Stomach smooth muscle (tissue), 2 donors: Measurements from ENCODE around the gene ARHGAP15.

ENCODE experiments used
- H3K27ac ChIP-seq: one replicate; pipeline ENCODE4 v1.7.0; 2013; ENCODE audit warnings: mild to moderate bottlenecking, low read length, inconsistent platforms
- H3K27me3 ChIP-seq, 2 donors: one replicate each; pipeline ENCODE4 v1.7.0; 2013; ENCODE audit warnings: low read length in 2 of 2; ENCODE audit not compliant: insufficient read depth in 2 of 2, control insufficient read depth in 1 of 2
- H3K36me3 ChIP-seq, 2 donors: one replicate each; pipeline ENCODE4 v1.7.0; 2013; ENCODE audit warnings: low read length in 2 of 2; ENCODE audit not compliant: control insufficient read depth in 2 of 2, insufficient read depth in 2 of 2
- H3K4me1 ChIP-seq: one replicate; pipeline ENCODE4 v1.7.0; 2013; ENCODE audit warnings: low read length; ENCODE audit not compliant: control insufficient read depth, insufficient read depth
- H3K4me3 ChIP-seq, 2 donors: one replicate each; pipeline ENCODE4 v1.7.0; 2013; ENCODE audit warnings: low read length in 2 of 2
- H3K9ac ChIP-seq, 2 donors: one replicate each; pipeline ENCODE4 v1.7.0; 2013; ENCODE audit warnings: low read length in 2 of 2, mild to moderate bottlenecking in 1 of 2
- H3K9me3 ChIP-seq, 2 donors: one replicate each; pipeline ENCODE4 v1.7.0; 2013; ENCODE audit warnings: low read length in 2 of 2; ENCODE audit not compliant: control insufficient read depth in 2 of 2
- donor health status: healthy.
- donor health status: Pancreatic carcinoma.

ARHGAP15 gene

DNA sequence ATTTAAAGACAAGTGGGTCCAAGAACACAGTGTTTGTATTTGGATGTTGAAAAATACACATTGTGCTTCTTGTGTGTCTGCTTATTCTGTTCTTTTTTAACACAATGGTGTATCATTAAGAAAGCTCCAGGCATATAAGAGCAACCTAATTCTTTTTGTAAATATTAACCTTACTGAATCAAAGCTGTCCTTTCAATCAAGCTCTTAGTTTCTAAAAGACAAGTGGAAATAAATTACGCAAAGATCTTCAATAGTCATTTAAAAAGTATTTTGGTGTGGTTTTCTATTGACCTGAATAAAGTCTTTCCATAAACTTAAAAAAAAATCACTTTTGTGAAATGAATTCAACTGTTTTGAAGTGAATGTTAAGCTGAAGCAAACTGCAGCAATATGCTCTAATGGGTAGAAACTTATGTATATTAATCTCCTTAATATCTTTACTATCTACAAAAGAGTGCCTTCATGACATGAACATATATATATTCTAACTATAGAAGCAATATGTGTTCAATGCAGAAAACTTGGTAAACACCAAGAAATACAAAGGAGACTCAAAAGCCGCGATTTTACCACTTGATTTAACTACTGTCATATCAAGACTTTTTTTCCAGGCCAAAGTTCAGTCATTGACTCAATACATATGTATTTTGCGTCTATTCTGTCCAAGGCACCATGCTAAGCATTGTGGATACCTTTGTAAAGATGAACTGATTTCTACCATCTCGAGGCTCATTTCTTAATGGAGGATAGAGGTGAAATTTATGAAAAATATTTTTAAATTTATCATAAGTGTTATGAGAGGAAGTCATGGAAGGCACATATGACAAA is 97.7 kb downstream of the ARHGAP15 start:
- Histone ChIP-seq H3K4me1 (no peaks in the 10 kb centered on the region), H3K4me3 (no peak overlapping the region), H3K27me3 (no peaks in the 10 kb centered on the region), H3K9me3 (peaks cover 0 to 2% of the 10 kb centered on the region in 2 donors), H3K36me3 (no peaks in the 10 kb centered on the region), H3K27ac (no peak overlapping the region), H3K9ac (no peak overlapping the region)

DNA sequence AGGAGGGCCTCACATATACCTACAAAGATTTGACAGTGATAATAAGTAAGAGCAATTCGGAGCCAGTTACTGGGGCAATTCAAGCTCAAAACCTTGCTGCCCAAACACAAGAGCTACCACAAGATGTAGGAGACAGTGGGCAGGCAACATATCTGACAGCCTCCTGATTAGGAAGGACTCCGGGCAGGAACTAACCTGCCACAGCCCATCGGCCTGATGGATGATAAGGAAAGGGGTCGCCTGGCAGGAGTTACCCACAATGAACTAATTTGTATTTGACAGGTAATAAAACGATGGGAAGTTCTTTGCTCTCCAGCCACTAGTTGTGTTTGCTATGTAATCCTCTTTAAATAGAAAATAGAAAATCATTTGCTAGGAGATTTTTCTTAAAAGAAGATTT is 100.2 kb downstream of the ARHGAP15 start:
- no peak overlapping the region for H3K4me3 ChIP-seq
- no peak overlapping the region for H3K9ac ChIP-seq
- H3K27me3 ChIP-seq = no peaks in the 10 kb centered on the region
- H3K27ac ChIP-seq = no peak overlapping the region
- peaks cover 0 to 2% of the 10 kb centered on the region in 2 donors for H3K9me3 ChIP-seq
- H3K36me3 ChIP-seq = no peaks in the 10 kb centered on the region
- no peaks in the 10 kb centered on the region for H3K4me1 ChIP-seq

DNA sequence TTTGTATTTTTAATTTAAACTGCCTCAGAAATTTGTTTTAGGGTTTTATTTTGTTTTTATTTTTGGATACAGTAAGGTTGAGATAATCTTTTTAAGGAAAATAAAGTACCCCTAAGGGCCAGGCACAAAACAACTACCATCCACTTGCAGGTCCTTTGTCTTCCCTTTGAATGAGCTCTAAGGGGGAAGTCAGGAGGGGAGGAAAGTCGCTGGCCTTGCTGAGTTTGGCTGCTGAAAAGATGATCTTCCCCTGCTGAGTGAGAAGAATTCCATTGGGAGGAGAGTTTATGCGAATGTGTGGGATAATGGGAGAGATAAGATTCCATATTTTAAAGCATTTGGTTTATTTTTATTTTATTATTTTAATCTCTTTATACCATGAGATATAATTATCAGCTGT is 100.7 kb downstream of the ARHGAP15 start:
- Histone ChIP-seq H3K4me1 (no peaks in the 10 kb centered on the region), H3K9me3 (peaks cover 0 to 2% of the 10 kb centered on the region in 2 donors), H3K27ac (no peak overlapping the region), H3K9ac (no peak overlapping the region), H3K27me3 (no peaks in the 10 kb centered on the region), H3K4me3 (no peak overlapping the region), H3K36me3 (no peaks in the 10 kb centered on the region)

DNA sequence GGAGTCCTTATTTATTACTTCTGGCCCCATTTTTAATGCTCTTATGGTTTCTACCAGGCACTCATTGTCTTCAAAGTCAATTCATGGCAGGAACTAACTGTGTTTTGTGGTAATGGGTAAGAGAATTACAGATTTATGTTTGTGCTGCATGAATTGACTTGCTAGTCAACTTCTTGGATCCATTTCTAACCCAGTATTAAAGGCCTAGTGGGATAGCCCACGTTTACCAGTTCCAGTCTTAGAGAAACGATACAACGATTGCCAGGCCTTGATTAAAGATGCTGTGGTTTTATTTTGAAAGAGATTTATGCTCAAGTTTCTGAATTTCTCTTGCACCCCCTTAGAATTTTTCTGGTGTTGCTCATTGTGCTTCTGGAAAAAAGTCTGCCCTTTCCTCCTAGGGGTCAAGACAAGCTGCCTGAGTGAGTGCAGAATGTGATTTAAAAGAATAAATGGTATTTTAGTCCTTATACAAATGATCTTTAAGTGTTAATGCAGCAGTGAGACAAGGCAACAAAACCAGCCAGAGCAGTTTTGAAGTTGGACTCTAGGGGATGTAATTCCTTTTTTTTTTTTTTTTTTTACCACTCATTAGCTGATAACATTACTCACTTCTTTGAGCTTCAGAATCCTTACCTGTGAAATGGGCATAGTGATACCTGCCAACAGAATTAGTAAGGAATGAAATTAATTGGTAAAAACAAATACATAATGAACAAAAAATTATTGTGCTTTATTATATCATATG is 101.5 kb downstream of the ARHGAP15 start:
- Histone ChIP-seq H3K9ac (no peak overlapping the region), H3K27ac (no peak overlapping the region), H3K4me3 (no peak overlapping the region), H3K27me3 (no peaks in the 10 kb centered on the region), H3K4me1 (no peaks in the 10 kb centered on the region), H3K9me3 (peaks cover 0 to 2% of the 10 kb centered on the region in 2 donors), H3K36me3 (no peaks in the 10 kb centered on the region)

DNA sequence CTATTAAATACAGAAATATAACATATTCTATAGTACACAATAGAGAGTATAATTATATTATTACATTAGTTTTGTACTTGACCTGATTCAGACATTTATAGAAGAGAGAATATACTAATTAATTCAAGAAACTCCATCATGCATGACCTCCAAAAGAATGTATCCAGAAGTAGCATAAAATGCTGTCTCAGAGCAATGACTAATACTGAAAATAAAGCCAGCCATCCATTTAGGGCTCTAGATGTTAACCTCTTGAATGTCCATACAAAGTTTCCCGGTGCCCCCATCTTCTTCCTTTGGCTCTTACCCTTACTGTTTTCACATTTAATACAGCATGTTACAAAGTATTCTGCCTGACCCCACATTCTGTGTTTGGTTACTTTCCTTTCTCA is 102.0 kb downstream of the ARHGAP15 start:
- Histone ChIP-seq H3K27me3 (no peaks in the 10 kb centered on the region), H3K9ac (no peak overlapping the region), H3K4me3 (no peak overlapping the region), H3K27ac (no peak overlapping the region), H3K4me1 (no peaks in the 10 kb centered on the region), H3K9me3 (peaks cover 0 to 2% of the 10 kb centered on the region in 2 donors), H3K36me3 (no peaks in the 10 kb centered on the region)

DNA sequence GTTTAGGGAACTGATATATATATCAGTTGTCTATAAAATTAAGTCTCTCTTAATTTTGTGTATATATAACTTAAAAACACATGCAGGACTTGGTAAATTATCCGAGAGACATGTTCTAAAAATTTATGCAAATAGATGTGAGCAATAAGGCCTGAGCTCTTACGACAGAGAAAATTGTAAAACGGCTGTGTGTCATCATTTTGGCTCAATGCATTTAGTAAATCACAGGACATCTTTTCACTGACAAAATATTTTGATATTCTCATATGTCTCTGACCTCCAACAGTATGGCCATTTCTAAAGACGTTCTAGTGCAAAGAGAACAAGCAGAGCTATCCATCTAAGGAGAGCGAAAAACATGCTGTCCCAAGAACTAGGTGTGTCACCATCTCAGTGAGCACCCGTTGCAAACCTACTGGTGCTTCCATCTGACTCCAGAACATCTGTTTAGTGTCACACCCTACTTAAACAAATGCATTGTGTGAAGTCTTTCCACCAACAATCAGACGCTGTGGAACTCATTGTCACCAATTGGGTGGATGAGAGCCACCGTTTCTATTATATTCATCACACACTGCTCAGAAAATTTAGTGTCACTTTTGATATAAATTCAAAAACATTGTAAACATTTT is 108.0 kb downstream of the ARHGAP15 start:
- Histone ChIP-seq H3K9me3 (no peaks in the 10 kb centered on the region), H3K36me3 (no peaks in the 10 kb centered on the region), H3K4me3 (no peak overlapping the region), H3K27me3 (no peaks in the 10 kb centered on the region), H3K27ac (no peak overlapping the region), H3K4me1 (no peaks in the 10 kb centered on the region), H3K9ac (no peak overlapping the region)

DNA sequence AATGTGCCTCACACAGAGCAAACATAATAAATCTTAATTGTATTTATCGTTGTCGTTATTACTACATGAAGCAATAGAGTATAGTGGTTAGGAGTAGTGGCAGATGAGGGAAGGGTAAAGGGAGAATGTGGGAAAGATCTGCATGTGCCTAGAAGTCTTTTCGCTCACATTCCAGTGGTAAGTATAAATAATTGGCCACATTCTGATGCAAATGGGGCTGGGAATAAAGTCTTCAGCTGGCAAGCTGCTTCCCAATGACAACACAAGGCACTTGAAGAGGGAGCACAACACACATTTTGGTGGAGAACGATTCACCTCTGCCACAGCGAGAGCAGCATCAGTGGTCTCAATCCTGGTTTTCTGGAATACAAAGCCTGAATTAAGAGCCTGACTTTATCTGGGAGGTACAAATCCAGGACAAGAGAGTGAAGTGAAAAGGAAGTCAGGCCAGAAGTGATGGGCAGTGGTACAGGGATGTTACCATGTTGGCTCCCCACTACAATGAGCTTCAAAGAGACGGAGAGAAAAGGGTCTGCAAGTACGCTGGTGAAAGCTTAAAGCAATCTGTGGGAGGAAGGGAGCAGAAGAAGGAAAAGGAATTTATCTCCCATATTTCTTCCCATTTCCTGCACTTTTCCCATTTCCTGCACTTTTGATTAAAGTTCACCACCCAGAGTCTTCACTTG is 112.3 kb downstream of the ARHGAP15 start:
- Histone ChIP-seq H3K9me3 (no peaks in the 10 kb centered on the region), H3K27me3 (no peaks in the 10 kb centered on the region), H3K9ac (no peak overlapping the region), H3K36me3 (no peaks in the 10 kb centered on the region), H3K4me1 (no peaks in the 10 kb centered on the region), H3K4me3 (no peak overlapping the region), H3K27ac (no peak overlapping the region)

DNA sequence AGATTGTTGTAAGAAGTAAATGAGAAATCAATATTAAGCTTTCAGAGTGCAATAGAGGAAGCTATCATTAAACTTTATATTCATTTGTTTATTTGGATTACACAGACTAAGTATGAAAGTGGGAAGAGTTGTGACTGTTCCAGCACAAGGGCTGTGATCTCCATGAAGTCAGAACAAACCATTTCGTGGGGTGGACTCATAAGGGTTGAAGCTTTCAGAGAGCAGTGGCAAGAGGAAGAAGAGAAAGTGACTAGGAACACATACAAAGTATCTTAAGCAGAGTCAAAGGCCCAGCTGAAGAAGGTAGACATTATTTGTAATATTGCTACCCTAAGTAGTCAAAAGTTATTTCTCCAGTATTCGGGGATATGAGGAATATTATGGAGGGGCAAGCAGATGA is 117.0 kb downstream of the ARHGAP15 start:
- H3K27me3 ChIP-seq = no peaks in the 10 kb centered on the region
- no peak overlapping the region for H3K9ac ChIP-seq
- no peaks in the 10 kb centered on the region for H3K4me1 ChIP-seq
- no peaks in the 10 kb centered on the region for H3K36me3 ChIP-seq
- no peaks in the 10 kb centered on the region for H3K9me3 ChIP-seq
- H3K27ac ChIP-seq = no peak overlapping the region
- no peak overlapping the region for H3K4me3 ChIP-seq

DNA sequence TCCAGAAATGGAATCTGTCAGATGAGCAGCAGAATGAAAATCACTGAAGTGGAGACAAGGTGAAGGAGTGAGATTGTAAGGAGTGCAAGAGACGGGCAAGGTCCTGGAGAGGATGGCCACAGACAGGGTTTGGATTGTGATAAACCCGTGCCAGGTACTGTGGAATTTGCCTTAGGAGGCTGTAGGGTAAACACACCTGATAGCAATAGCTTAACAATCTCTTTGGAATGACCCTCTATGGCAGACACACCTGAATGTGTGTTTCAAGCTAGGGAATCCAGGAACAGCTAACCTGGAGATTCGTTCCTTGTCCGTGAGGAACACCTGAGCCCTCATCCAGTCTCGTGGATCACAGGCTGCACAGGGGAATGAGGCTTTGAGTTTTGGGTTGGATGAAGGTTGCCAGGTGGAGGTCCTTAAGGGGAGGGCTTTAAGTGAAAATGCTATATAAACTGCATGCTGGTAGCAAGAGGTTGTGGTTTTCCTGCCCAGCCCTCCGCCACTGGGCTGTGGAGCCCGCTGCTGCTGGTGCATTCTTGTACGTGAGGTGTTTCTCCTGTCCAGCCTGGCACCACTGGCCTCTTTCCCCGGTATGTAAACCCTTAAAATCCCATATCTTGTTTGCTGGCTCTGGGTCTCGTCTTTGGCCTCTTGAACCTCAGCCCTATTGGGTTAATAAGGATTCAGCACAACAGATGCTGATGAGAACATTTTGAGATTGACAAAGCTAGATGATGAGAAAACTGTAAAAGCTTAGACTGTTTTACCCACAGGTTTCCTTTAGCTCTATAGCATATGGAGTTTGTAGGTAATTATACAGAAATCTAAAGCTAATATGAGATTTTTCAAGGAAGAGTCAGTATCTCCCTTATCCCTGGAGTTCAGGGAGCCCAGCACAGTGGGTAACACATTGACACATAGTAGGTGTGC is 117.9 kb downstream of the ARHGAP15 start:
- H3K4me3 ChIP-seq = no peak overlapping the region
- H3K4me1 ChIP-seq = no peaks in the 10 kb centered on the region
- no peak overlapping the region for H3K9ac ChIP-seq
- no peaks in the 10 kb centered on the region for H3K9me3 ChIP-seq
- H3K36me3 ChIP-seq = no peaks in the 10 kb centered on the region
- no peak overlapping the region for H3K27ac ChIP-seq
- H3K27me3 ChIP-seq = no peaks in the 10 kb centered on the region

DNA sequence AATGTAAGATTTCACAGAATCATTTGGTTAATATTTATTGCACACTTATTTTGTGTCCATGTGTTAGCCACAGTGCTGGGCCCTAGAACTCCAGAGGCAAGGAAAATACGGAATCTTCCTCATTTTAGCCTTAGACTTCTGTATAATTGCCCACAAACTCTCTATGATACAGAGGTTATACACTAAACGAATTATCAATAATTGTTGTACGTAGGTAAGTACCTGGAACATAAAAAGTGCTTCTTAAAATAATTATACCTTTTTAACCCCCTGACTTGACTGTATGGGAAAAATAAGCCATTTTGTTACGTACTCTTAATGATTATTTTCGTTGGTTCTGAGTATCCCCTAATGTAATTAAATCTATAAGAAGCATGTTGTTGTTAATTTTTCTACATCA is 119.4 kb downstream of the ARHGAP15 start:
- Histone ChIP-seq H3K4me3 (no peak overlapping the region), H3K9me3 (no peaks in the 10 kb centered on the region), H3K36me3 (no peaks in the 10 kb centered on the region), H3K4me1 (no peaks in the 10 kb centered on the region), H3K27me3 (no peaks in the 10 kb centered on the region), H3K27ac (no peak overlapping the region), H3K9ac (no peak overlapping the region)
